GM10248 (cell line): Measurements from ENCODE around the gene SPATS2L.

ENCODE experiments used
- CTCF ChIA-PET: fragments of 300-600 bp; sonication (Branson Sonifier 250); formaldehyde crosslinking; extraction: SDS; loops from one replicate; lab custom pipeline; 2021; ENCODE audit warnings: antibody characterized with exemption; lab: Yijun Ruan, JAX
- POLR2A ChIA-PET: fragments of 350-650 bp; sonication (Branson Sonifier 250); formaldehyde crosslinking; extraction: SDS; loops from one replicate; lab custom pipeline; 2020; ENCODE audit warnings: antibody characterized with exemption; lab: Yijun Ruan, JAX
- DNase-seq: peaks from one replicate; pipeline ENCODE4 v3.0.0; 2012; ENCODE audit errors: extremely low spot score
- CTCF ChIP-seq: IDR thresholded peaks from 2 replicates; pipeline ENCODE4 v1.5.1; 2012; ENCODE audit warnings: mild to moderate bottlenecking, low read depth; ENCODE audit errors: extremely low read depth, missing control alignments, control extremely low read depth

Gene SPATS2L

GRCh38 chr2:200525066-200525465 is 218.6 kb downstream of the SPATS2L start:
- ChIA-PET CTCF (interaction anchor here (1.4 to 2.3 kb wide), 5 partner anchors 10 to 44 kb away, joined by 5 to 13 read pairs (median 8); partner anchors contain the start of gene KCTD18), POLR2A (no interaction called here)
- no peak for DNase-seq
- TF ChIP-seq CTCF = no peak

- DNase-seq = no peak
- POLR2A ChIA-PET = no interaction called here
- TF ChIP-seq CTCF = no peak
- CTCF ChIA-PET = interaction anchor here (1.4 to 2.3 kb wide), 6 partner anchors 10 to 45 kb away, joined by 5 to 13 read pairs (median 6); partner anchors contain the start of gene KCTD18
Measured at GRCh38 chr2:200525551-200525881, 219.0 kb downstream of the SPATS2L start.

- ChIA-PET CTCF (interaction anchor here (1.4 to 2.3 kb wide), 6 partner anchors 9 to 45 kb away, joined by 5 to 13 read pairs (median 6); partner anchors contain the start of gene KCTD18), POLR2A (no interaction called here)
- no peak for TF ChIP-seq CTCF
- DNase-seq = peak; percentile 97
Measured at GRCh38 chr2:200525882-200526651, 219.6 kb downstream of the SPATS2L start, which contains the start of gene SGO2. TSS of gene SGO2 (plus strand) at chr2:200526207. CDS start at chr2:200532976, 6,769 bp downstream.

GRCh38 chr2:200528228-200528627 is 221.7 kb downstream of the SPATS2L start:
- TF ChIP-seq CTCF = no peak
- POLR2A ChIA-PET = interaction anchor here (0.6 kb wide), 1 partner anchor 413 kb away, joined by 3 read pairs; no protein-coding TSS in a partner anchor
- CTCF ChIA-PET = interaction anchor here (1.7 kb wide), 1 partner anchor 10 kb away, joined by 4 read pairs; no protein-coding TSS in a partner anchor
- no peak for DNase-seq
